ENCODE data around the gene ZNF777. TPM values are rescaled to one million over a fixed set of nuclear protein-coding genes. Genes with fewer than 3 reads are reported as not detected.

ZNF777 gene
- total and polyA plus RNA-seq, 2 donors = 3.8 to 6.7 TPM

DNA sequence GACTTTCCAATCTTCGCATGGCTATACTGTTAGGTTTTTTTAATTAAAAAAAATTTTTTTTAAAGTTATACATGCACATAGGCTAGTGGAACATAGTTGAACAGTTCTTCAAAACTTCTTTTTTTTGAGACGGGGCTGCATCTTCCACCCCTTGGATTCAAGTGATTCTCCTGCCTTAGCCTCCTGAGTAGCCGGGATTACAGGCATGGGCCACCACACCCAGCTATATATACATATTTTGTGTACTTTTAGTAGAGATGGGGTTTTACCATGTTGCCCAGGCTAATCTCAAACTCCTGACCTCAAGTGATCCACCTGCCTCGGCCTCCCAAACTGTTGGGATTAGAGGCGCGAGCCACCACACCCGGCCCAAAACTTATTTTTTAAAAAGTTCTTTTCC lies 17.3 kb downstream of the ZNF777 start:
- Histone ChIP-seq H3K27me3 (ENCODE audit: control insufficient read depth in 2 of 2, insufficient read depth in 1 of 2, low read length in 1 of 2) (no peaks in the 10 kb centered on the region), H3K9me3 (ENCODE audit: control insufficient read depth in 2 of 2, insufficient read depth in 1 of 2, low read length in 1 of 2) (peaks cover 0 to 1% of the 10 kb centered on the region in 2 donors), H3K36me3 (ENCODE audit: control insufficient read depth in 2 of 2, insufficient read depth in 2 of 2, low read length in 1 of 2) (peaks cover 16 to 30% of the 10 kb centered on the region in 2 donors), H3K4me3 (ENCODE audit: low read length in 2 of 2) (no peak overlapping the region), H3K4me1 (ENCODE audit: control insufficient read depth in 2 of 2, insufficient read depth in 2 of 2, low read length in 2 of 2) (no peaks in the 10 kb centered on the region), H3K27ac (ENCODE audit: low read depth in 1 of 2, low read length in 1 of 2) (no peak overlapping the region)
- DNase-seq (ENCODE audit: low read depth in 6 of 9, low spot score in 9 of 9) = no peak
- over 99% methylated on average over 7 of the region's 7 CpGs for WGBS

DNA sequence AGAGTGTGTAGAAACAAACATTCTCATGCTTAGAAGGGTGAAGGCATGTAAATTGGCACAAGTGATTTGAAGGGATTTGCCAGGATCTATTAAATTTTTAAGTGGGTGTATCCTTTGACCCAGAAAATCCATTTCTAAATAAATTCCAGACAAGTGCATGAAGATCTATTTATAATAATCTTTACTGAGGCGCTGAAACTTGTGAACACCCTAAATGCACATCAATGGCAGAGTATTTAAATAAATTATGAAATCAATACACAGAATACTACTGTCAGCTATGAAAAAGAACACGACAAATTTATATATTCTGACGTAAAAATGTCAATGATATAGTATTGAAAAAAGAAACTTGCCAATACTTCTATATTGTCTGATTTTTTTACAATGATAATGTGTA lies 17.9 kb downstream of the ZNF777 start:
- Histone ChIP-seq H3K4me3 (ENCODE audit: low read length in 2 of 2) (no peak overlapping the region), H3K27ac (ENCODE audit: low read depth in 1 of 2, low read length in 1 of 2) (no peak overlapping the region), H3K9me3 (ENCODE audit: control insufficient read depth in 2 of 2, insufficient read depth in 1 of 2, low read length in 1 of 2) (peaks cover 0 to 1% of the 10 kb centered on the region in 2 donors), H3K36me3 (ENCODE audit: control insufficient read depth in 2 of 2, insufficient read depth in 2 of 2, low read length in 1 of 2) (peaks cover 15 to 29% of the 10 kb centered on the region in 2 donors), H3K4me1 (ENCODE audit: control insufficient read depth in 2 of 2, insufficient read depth in 2 of 2, low read length in 2 of 2) (no peaks in the 10 kb centered on the region), H3K27me3 (ENCODE audit: control insufficient read depth in 2 of 2, insufficient read depth in 1 of 2, low read length in 1 of 2) (no peaks in the 10 kb centered on the region)
- 84% methylated on average over 3 of the region's 3 CpGs for WGBS
- no peak for DNase-seq (ENCODE audit: low read depth in 6 of 9, low spot score in 9 of 9)

DNA sequence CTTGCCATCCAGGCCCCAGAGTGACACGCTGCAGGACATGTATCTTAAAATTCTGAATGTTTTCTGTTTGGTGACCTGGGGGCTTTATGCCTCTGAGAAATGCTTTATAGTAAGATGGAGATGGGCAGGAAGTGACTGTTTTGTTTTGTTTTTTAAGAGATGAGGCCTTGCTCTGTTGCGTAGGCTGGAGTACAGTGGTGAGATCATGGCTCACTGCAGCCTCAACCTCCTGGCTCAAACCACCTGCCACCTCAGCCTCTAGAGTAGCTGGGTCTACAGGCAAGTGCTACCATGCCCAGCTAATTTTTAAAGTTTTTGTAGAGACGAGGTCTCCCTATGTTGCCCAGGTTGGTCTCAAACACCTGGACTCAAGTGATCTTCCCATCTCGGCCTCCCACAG lies 20.6 kb downstream of the ZNF777 start:
- no peaks in the 10 kb centered on the region for H3K27me3 ChIP-seq (ENCODE audit: control insufficient read depth in 2 of 2, insufficient read depth in 1 of 2, low read length in 1 of 2)
- no peak overlapping the region for H3K4me3 ChIP-seq (ENCODE audit: low read length in 2 of 2)
- H3K4me1 ChIP-seq (ENCODE audit: control insufficient read depth in 2 of 2, insufficient read depth in 2 of 2, low read length in 2 of 2) = no peaks in the 10 kb centered on the region
- WGBS = 84% methylated on average over 4 of the region's 4 CpGs
- no peak for DNase-seq (ENCODE audit: low read depth in 6 of 9, low spot score in 9 of 9)
- H3K27ac ChIP-seq (ENCODE audit: low read depth in 1 of 2, low read length in 1 of 2) = no peak overlapping the region
- peaks cover 10 to 12% of the 10 kb centered on the region in 2 donors for H3K36me3 ChIP-seq (ENCODE audit: control insufficient read depth in 2 of 2, insufficient read depth in 2 of 2, low read length in 1 of 2)
- no peaks in the 10 kb centered on the region for H3K9me3 ChIP-seq (ENCODE audit: control insufficient read depth in 2 of 2, insufficient read depth in 1 of 2, low read length in 1 of 2)

DNA sequence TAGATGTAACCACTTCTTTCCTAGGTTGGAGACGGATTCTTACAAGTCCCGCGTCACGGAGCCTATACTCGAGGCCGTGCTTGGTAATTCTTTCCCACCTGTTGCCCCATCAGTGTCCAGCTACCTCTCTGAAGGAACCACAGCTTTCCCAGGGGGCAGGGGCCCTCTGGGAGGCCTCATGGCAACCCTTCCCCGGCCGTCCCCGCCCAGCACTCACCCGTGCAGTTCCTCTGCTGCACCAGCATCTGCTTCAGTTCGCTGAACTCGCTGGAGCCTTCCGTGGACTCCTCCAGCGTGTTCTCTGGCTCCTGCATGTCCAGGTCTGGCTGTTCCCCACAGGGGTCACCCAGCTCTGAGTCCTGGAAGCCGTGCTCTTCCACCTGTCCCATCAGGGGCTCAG lies 24.5 kb downstream of the ZNF777 start:
- Histone ChIP-seq H3K27ac (ENCODE audit: low read depth in 1 of 2, low read length in 1 of 2) (no peak overlapping the region), H3K9me3 (ENCODE audit: control insufficient read depth in 2 of 2, insufficient read depth in 1 of 2, low read length in 1 of 2) (peaks cover 0 to 5% of the 10 kb centered on the region in 2 donors), H3K4me1 (ENCODE audit: control insufficient read depth in 2 of 2, insufficient read depth in 2 of 2, low read length in 2 of 2) (no peaks in the 10 kb centered on the region), H3K4me3 (ENCODE audit: low read length in 2 of 2) (no peak overlapping the region), H3K36me3 (ENCODE audit: control insufficient read depth in 2 of 2, insufficient read depth in 2 of 2, low read length in 1 of 2) (peaks cover 35 to 37% of the 10 kb centered on the region in 2 donors), H3K27me3 (ENCODE audit: control insufficient read depth in 2 of 2, insufficient read depth in 1 of 2, low read length in 1 of 2) (no peaks in the 10 kb centered on the region)
- WGBS = 98% methylated on average over 15 of the region's 15 CpGs
- no peak for DNase-seq (ENCODE audit: low read depth in 6 of 9, low spot score in 9 of 9)

DNA sequence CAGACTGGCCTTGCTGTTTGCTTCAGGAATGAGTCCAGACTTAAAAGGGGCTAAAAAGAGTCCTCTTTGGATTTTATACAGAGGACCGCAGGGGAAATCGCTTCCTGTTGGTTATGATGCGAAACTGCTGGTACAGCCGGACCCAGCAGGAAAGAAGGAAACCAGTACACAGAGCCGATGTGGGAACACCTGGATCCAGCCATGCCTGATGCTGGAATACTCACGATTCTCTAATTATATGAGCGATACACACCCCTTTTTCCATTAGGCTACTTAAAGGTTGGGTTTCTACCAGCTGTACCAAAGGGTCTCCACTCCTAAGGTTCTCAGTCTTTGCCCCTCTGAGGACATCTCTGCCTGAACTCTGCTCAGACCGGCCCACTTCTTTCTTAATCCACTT lies 27.7 kb downstream of the ZNF777 start:
- Histone ChIP-seq H3K4me3 (ENCODE audit: low read length in 2 of 2) (no peak overlapping the region), H3K36me3 (ENCODE audit: control insufficient read depth in 2 of 2, insufficient read depth in 2 of 2, low read length in 1 of 2) (peaks cover 37% of the 10 kb centered on the region in 2 donors), H3K9me3 (ENCODE audit: control insufficient read depth in 2 of 2, insufficient read depth in 1 of 2, low read length in 1 of 2) (peaks cover 0 to 5% of the 10 kb centered on the region in 2 donors), H3K27me3 (ENCODE audit: control insufficient read depth in 2 of 2, insufficient read depth in 1 of 2, low read length in 1 of 2) (no peaks in the 10 kb centered on the region), H3K4me1 (ENCODE audit: control insufficient read depth in 2 of 2, insufficient read depth in 2 of 2, low read length in 2 of 2) (no peaks in the 10 kb centered on the region), H3K27ac (ENCODE audit: low read depth in 1 of 2, low read length in 1 of 2) (no peak overlapping the region)
- DNase-seq (ENCODE audit: low read depth in 6 of 9, low spot score in 9 of 9) = no peak
- WGBS = 94% methylated on average over 8 of the region's 8 CpGs

DNA sequence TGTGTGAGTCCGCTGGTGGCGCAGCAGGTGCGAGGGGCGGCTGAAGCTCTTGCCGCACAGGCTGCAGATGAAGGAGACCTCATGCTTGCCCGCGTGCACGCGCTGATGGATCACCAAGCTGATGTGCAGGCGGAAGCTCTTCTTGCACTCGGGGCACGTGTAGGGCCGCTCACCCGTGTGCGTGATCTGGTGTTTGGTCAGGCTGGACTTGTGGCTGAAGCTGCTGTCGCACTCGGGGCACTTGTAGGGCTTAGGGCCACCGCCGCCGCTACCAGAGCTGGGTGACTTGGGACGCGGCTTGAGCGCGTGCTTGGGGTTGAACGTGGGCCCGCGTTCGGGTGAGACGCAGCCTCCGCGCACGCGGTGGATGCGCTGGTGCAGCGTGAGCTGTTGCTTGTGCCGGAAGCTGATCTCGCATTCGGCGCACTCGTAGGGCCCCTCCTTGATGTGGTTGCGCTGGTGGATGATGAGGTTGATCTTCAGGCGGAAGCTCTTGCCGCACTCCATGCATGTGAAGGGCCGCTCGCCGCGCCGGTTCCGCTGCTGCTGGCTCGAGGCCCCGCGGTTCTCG lies 28.7 kb downstream of the ZNF777 start:
- H3K4me1 ChIP-seq (ENCODE audit: control insufficient read depth in 2 of 2, insufficient read depth in 2 of 2, low read length in 2 of 2) = no peaks in the 10 kb centered on the region
- H3K27me3 ChIP-seq (ENCODE audit: control insufficient read depth in 2 of 2, insufficient read depth in 1 of 2, low read length in 1 of 2) = no peaks in the 10 kb centered on the region
- H3K27ac ChIP-seq (ENCODE audit: low read depth in 1 of 2, low read length in 1 of 2) = no peak overlapping the region
- H3K9me3 ChIP-seq (ENCODE audit: control insufficient read depth in 2 of 2, insufficient read depth in 1 of 2, low read length in 1 of 2) = peaks cover 0 to 5% of the 10 kb centered on the region in 2 donors
- 99% methylated on average over 53 of the region's 53 CpGs for WGBS
- no peak for DNase-seq (ENCODE audit: low read depth in 6 of 9, low spot score in 9 of 9)
- no peak overlapping the region for H3K4me3 ChIP-seq (ENCODE audit: low read length in 2 of 2)
- H3K36me3 ChIP-seq (ENCODE audit: control insufficient read depth in 2 of 2, insufficient read depth in 2 of 2, low read length in 1 of 2) = peaks cover 37% of the 10 kb centered on the region in 2 donors

DNA sequence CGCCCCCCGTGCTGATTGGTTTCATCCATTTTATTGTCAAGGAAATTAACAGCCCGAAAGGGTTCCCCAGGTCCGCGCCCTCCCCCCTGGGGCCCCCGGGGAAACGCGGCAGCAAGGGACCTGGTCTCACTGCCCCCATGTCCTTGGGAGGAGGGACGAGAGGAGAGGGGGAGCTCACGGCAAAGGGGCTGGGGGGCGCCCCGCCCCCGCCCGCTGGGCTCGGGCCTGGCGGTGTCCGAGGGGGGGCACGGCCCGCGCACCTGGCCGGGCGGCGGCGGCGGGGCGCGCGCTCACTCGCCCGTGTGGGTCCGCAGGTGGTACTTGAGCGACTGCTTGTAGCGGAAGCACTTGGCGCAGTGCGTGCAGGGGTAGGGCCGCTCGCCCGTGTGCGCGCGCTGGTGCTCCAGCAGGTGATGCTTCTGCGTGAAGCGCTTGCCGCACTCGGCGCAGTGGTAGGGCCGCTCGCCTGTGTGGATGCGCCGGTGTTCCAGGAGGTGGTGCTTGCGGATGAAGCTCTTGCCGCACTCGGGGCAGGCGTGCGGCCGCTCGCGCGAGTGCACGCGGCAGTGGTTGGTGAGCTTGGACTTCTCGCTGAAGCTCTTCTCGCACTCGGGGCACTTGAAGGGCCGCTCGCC lies 29.3 kb downstream of the ZNF777 start:
- DNase-seq (ENCODE audit: low read depth in 6 of 9, low spot score in 9 of 9) = no peak
- Histone ChIP-seq H3K27ac (ENCODE audit: low read depth in 1 of 2, low read length in 1 of 2) (no peak overlapping the region), H3K27me3 (ENCODE audit: control insufficient read depth in 2 of 2, insufficient read depth in 1 of 2, low read length in 1 of 2) (no peaks in the 10 kb centered on the region), H3K4me1 (ENCODE audit: control insufficient read depth in 2 of 2, insufficient read depth in 2 of 2, low read length in 2 of 2) (no peaks in the 10 kb centered on the region), H3K36me3 (ENCODE audit: control insufficient read depth in 2 of 2, insufficient read depth in 2 of 2, low read length in 1 of 2) (peaks cover 36 to 37% of the 10 kb centered on the region in 2 donors), H3K9me3 (ENCODE audit: control insufficient read depth in 2 of 2, insufficient read depth in 1 of 2, low read length in 1 of 2) (peaks cover 0 to 5% of the 10 kb centered on the region in 2 donors), H3K4me3 (ENCODE audit: low read length in 2 of 2) (no peak overlapping the region)
- WGBS = 98% methylated on average over 66 of the region's 66 CpGs

DNA sequence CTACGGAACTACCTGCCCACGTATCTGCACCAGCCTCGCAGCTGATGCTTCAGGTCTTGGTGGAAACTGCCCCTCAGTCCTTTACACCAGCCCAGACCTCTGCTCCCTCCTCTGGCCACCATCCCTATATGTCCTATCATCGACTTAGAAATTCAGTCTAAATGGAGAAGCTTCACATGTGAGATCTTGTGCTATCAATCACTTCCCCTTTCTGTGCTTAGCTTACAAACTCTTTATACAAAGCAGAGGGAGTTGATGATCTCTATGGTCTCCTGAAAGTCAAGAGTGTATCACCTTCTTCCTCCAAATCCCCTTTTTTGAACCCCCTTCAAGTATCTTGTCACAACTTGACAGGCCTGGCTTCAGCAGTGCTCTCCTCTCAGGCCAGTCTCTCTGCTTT lies 30.7 kb downstream of the ZNF777 start:
- Histone ChIP-seq H3K4me3 (ENCODE audit: low read length in 2 of 2) (no peak overlapping the region), H3K9me3 (ENCODE audit: control insufficient read depth in 2 of 2, insufficient read depth in 1 of 2, low read length in 1 of 2) (peaks cover 0 to 5% of the 10 kb centered on the region in 2 donors), H3K4me1 (ENCODE audit: control insufficient read depth in 2 of 2, insufficient read depth in 2 of 2, low read length in 2 of 2) (no peaks in the 10 kb centered on the region), H3K36me3 (ENCODE audit: control insufficient read depth in 2 of 2, insufficient read depth in 2 of 2, low read length in 1 of 2) (peaks cover 28 to 30% of the 10 kb centered on the region in 2 donors), H3K27me3 (ENCODE audit: control insufficient read depth in 2 of 2, insufficient read depth in 1 of 2, low read length in 1 of 2) (no peaks in the 10 kb centered on the region), H3K27ac (ENCODE audit: low read depth in 1 of 2, low read length in 1 of 2) (no peak overlapping the region)
- WGBS = 96% methylated on average over 4 of the region's 4 CpGs
- DNase-seq (ENCODE audit: low read depth in 6 of 9, low spot score in 9 of 9) = no peak

DNA sequence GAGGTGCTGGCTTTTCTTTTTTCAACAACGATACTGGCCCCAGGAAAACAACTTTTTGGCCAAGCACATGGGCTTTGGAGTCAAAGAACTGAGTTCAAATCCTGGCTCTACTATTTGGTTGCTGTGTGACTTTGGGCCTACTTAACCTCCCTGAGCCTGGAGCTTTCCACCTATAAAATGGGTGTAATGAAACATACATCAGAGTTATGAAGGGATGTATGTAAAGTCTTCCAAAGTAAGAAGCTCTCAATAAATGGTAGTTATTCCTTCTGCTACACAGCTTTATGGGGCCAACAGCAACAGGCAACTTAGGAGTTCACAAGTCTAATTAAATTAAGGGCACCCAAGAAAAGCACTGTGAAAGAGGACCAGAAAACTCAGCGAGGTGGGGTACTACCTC lies 33.0 kb downstream of the ZNF777 start:
- 98% methylated on average over 2 of the region's 2 CpGs for WGBS
- peaks cover 2 to 8% of the 10 kb centered on the region in 2 donors for H3K4me1 ChIP-seq (ENCODE audit: control insufficient read depth in 2 of 2, insufficient read depth in 2 of 2, low read length in 2 of 2)
- no peak overlapping the region for H3K4me3 ChIP-seq (ENCODE audit: low read length in 2 of 2)
- H3K27ac ChIP-seq (ENCODE audit: low read depth in 1 of 2, low read length in 1 of 2) = no peak overlapping the region
- H3K9me3 ChIP-seq (ENCODE audit: control insufficient read depth in 2 of 2, insufficient read depth in 1 of 2, low read length in 1 of 2) = peaks cover 0 to 5% of the 10 kb centered on the region in 2 donors
- no peak for DNase-seq (ENCODE audit: low read depth in 6 of 9, low spot score in 9 of 9)
- H3K27me3 ChIP-seq (ENCODE audit: control insufficient read depth in 2 of 2, insufficient read depth in 1 of 2, low read length in 1 of 2) = peaks cover 5 to 13% of the 10 kb centered on the region in 2 donors
- peaks cover 15 to 18% of the 10 kb centered on the region in 2 donors for H3K36me3 ChIP-seq (ENCODE audit: control insufficient read depth in 2 of 2, insufficient read depth in 2 of 2, low read length in 1 of 2)

Data from thymus (tissue), 11 donors.